ENCODE results near the gene RAD23B. TPM values are rescaled to one million over a fixed set of nuclear protein-coding genes. Genes with fewer than 3 reads are reported as not detected.
A peak's percentile ranks its signal among the peaks of the same experiment; 100 is the strongest.

RAD23B gene
- total and polyA plus RNA-seq, 8 donors = 19.3 to 86.8 (median 53.9) TPM

DNA sequence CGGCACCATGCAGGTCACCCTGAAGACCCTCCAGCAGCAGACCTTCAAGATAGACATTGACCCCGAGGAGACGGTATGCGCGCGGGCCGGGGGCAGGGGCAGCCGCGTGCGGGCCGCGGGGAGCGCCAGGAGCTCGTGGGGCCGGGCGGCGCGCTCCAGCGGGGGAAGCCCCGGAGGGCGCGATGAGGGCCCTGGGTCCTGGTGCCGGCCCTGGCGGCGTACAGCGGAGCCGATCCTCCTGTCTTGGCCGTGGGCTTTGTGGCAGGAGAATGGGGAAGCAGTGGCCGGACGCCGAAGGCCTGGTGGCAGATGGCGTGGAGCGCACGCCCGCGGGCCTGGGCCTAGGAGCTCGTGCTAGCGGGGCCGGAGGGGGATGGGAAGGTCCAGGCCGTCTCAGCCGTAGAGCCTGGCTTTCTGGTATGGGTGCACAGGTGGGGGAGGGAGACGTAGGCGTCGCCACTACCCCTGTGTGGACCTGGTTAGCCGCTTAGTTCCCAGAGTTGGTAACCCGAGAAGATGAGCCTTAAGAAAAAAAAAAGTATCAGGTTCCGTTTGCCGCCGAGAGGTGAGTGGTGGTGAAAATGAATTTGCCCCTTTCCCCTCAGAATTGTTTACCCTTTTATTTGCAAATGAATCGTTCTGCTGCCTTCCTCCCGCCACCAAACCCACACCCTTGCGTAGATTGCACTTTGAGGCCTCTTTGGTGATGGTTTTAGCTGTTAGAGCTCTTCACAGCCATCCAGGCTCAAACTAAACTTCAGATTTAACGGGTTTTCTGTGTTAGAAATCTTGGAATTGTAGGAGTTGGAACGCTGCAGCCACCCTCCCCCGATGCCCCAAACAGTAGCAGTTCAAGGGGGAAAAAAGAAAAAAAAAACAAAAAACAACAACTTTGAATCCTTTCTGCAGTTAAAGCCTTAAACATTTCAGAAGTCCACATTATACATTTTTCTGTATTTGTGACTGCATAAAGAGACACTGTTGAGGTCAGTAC lies 841 bp downstream of the RAD23B start:
- Histone ChIP-seq H3K27me3 (no peaks in the 10 kb centered on the region), H3K4me3 (peak overlapping the region; percentile 78 to 99 (median 94)), H3K9me3 (no peaks in the 10 kb centered on the region), H3K27ac (peak overlapping the region; percentile 96 to 100 (median 99)), H3K4me1 (peaks cover 28 to 56% (median 46%) of the 10 kb centered on the region in 4 donors), H3K36me3 (no peaks in the 10 kb centered on the region)
- no peak for TF ChIP-seq EP300 (IDR thresholded peaks at IDR 0.05)
- peak in 2 of 3 donors; percentile 44 to 57 for TF ChIP-seq POLR2AphosphoS5 (IDR thresholded peaks at IDR 0.05)
- TF ChIP-seq, protein P1, sequence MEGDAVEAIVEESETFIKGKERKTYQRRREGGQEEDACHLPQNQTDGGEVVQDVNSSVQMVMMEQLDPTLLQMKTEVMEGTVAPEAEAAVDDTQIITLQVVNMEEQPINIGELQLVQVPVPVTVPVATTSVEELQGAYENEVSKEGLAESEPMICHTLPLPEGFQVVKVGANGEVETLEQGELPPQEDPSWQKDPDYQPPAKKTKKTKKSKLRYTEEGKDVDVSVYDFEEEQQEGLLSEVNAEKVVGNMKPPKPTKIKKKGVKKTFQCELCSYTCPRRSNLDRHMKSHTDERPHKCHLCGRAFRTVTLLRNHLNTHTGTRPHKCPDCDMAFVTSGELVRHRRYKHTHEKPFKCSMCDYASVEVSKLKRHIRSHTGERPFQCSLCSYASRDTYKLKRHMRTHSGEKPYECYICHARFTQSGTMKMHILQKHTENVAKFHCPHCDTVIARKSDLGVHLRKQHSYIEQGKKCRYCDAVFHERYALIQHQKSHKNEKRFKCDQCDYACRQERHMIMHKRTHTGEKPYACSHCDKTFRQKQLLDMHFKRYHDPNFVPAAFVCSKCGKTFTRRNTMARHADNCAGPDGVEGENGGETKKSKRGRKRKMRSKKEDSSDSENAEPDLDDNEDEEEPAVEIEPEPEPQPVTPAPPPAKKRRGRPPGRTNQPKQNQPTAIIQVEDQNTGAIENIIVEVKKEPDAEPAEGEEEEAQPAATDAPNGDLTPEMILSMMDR (IDR thresholded peaks at IDR 0.05) = no peak
- no peak for TF ChIP-seq POLR2A (IDR thresholded peaks at IDR 0.05)
- peak; percentile 76 to 92 for DNase-seq
- WGBS, 5 donors = 0 to 1% (median 0%) methylated on average over 45 to 55 of the region's 55 CpGs
- intact Hi-C loops (cut with DNase I; ENCODE audit: low total_unique reads) = no loop called here

DNA sequence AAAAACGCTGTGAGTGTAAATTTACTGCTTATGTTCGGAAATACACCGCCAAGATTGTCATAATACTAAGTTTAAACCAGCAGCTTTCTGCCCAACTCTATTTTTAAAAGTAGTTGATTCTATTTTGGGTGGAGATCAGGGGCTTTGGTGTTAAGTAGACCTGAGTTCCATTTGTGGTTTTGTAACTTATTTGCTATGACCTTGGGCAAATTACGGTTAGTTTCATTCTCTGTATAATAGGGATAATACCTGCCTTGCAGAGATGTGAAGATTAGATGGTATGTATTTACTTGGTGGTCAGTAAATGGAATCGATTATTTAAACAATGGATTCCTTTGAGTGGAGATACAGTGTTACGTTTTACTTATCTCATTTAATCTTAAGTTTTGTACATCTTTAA lies 1.6 kb downstream of the RAD23B start:
- DNase-seq = no peak
- intact Hi-C loops (cut with DNase I; ENCODE audit: low total_unique reads) = no loop called here
- peak overlapping the region in 4 of 5 donors; percentile 96 to 100 (median 98) for H3K27ac ChIP-seq
- no peaks in the 10 kb centered on the region for H3K36me3 ChIP-seq
- peak overlapping the region; percentile 78 to 99 (median 94) for H3K4me3 ChIP-seq
- peaks cover 28 to 62% (median 51%) of the 10 kb centered on the region in 4 donors for H3K4me1 ChIP-seq
- no peak for TF ChIP-seq POLR2AphosphoS5 (IDR thresholded peaks at IDR 0.05)
- 1 to 3% (median 2%) methylated on average over 6 of the region's 6 CpGs for WGBS, 5 donors
- H3K27me3 ChIP-seq = no peaks in the 10 kb centered on the region
- no peaks in the 10 kb centered on the region for H3K9me3 ChIP-seq

DNA sequence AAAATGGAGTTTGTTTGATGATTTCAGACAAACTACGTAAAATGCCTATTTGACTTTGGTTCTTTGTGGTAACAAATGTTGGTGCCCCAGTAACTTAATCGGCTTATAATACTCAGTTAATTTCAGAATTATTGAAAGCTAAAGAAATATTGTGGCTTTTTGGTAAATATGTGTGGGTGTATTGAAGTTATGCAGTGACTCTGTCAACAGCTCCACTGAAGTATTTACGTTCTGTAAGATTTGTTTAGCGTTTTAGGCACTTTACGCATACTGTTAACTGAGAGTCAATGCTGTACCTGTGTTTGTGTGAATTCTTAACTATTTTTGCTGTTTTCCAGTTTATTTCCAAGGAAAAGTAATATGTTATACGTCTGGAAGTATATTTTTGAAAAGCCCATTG lies 2.2 kb downstream of the RAD23B start:
- DNase-seq = peak in 1 of 2 donors; percentile 23
- Histone ChIP-seq H3K9me3 (no peaks in the 10 kb centered on the region), H3K4me1 (peaks cover 28 to 69% (median 57%) of the 10 kb centered on the region in 4 donors), H3K36me3 (no peaks in the 10 kb centered on the region), H3K27me3 (no peaks in the 10 kb centered on the region), H3K27ac (peak overlapping the region in 3 of 5 donors; percentile 98 to 100 (median 99)), H3K4me3 (peak overlapping the region; percentile 78 to 99 (median 94))
- WGBS, 5 donors = 7 to 15% (median 10%) methylated on average over 6 of the region's 6 CpGs
- TF ChIP-seq POLR2AphosphoS5 (IDR thresholded peaks at IDR 0.05) (no peak), POLR2A (IDR thresholded peaks at IDR 0.05) (no peak), EP300 (IDR thresholded peaks at IDR 0.05) (no peak)
- TF ChIP-seq, protein P1 (IDR thresholded peaks at IDR 0.05) = no peak
- intact Hi-C loops (cut with DNase I; ENCODE audit: low total_unique reads) = no loop called here

DNA sequence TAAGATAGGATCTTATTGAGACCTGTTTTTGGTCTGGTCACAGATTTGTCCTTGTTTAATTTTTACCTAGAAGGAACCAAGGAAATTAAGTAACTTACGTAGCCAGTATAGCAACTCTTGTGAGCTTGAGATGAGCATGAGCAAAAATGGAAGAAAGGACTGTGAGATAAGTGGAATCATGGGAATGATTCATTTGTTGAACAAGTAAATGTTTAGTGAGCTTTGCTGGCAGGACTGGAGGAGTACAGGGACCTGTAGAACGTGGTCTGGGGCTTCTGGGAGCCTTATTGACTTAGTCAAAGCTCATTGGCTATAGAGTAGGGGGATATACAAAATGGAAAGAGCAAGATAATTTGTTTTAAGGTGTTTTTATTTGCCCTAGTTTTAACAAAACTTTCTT lies 3.0 kb downstream of the RAD23B start:
- intact Hi-C loops (cut with DNase I; ENCODE audit: low total_unique reads) = no loop called here

DNA sequence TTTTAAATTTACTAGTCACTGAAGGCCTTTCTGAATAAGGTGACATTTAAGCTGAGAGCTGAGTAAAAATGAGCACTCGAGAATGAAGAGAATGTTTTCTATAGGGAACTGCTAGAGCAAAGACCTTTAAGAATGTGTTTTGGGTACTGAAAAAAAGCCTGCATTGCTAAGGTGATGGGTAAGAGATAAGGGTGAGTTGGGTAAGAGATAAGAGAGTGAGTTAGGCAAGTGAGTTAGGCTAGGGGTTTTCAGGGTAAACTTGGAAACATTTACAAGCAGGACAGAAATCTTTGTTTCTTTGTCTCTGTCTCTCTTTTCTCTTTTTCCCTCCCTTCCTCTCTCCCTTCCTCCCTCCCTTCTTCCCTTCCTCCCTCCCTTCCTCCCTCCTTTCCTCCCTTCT lies 5.6 kb downstream of the RAD23B start:
- H3K9me3 ChIP-seq = no peaks in the 10 kb centered on the region

More for the DNA sequence above, 3.0 kb downstream of the RAD23B start:
- H3K4me3 ChIP-seq = peak overlapping the region in 2 of 4 donors; percentile 78 to 97
- peak overlapping the region in 1 of 5 donors; percentile 19 for H3K27ac ChIP-seq
- H3K27me3 ChIP-seq = no peaks in the 10 kb centered on the region
- no peaks in the 10 kb centered on the region for H3K36me3 ChIP-seq
- WGBS, 5 donors = 12 to 31% (median 24%) methylated on average over 2 of the region's 2 CpGs
- no peaks in the 10 kb centered on the region for H3K9me3 ChIP-seq
- peaks cover 28 to 77% (median 63%) of the 10 kb centered on the region in 4 donors for H3K4me1 ChIP-seq
- DNase-seq = peak in 1 of 2 donors; percentile 58
- TF ChIP-seq POLR2AphosphoS5 (IDR thresholded peaks at IDR 0.05) (peak in 1 of 3 donors; percentile 7), EP300 (IDR thresholded peaks at IDR 0.05) (no peak)

More for the DNA sequence above, 5.6 kb downstream of the RAD23B start:
- Histone ChIP-seq H3K27ac (no peak overlapping the region), H3K36me3 (no peaks in the 10 kb centered on the region), H3K27me3 (no peaks in the 10 kb centered on the region), H3K4me1 (peaks cover 33 to 92% (median 70%) of the 10 kb centered on the region in 4 donors), H3K4me3 (no peak overlapping the region)
- DNase-seq = no peak
- intact Hi-C loops (cut with DNase I; ENCODE audit: low total_unique reads) = no loop called here
- TF ChIP-seq EP300 (IDR thresholded peaks at IDR 0.05) (no peak), POLR2AphosphoS5 (IDR thresholded peaks at IDR 0.05) (no peak), POLR2A (IDR thresholded peaks at IDR 0.05) (no peak)
- TF ChIP-seq, protein P1 (IDR thresholded peaks at IDR 0.05) = no peak
- 55 to 84% (median 67%) methylated on average over 1 of the region's 1 CpG for WGBS, 5 donors

All from stomach (tissue), 9 donors.